Natural killer cell treated with Interleukin-12 subunit alpha and Interleukin-12 subunit beta and Interleukin-15 and Interleukin-18, amount 100 ng/mL, for 72 hours (primary cell): Measurements from ENCODE around the gene BCHE. TPM values are rescaled to one million over a fixed set of nuclear protein-coding genes. Genes with fewer than 3 reads are reported as not detected.

Experiments
- ATAC-seq, 2 donors: fragments of 150-1000 bp; cut with Tn5 transposase in 1 of 2; sonication (Bioruptor Pico), chemical (Tn5 transposase) in 1 of 2; 2 replicates each; pipeline ENCODE4 v1.10.0; 2021
- DNase-seq: peaks from one replicate; pipeline ENCODE4 v3.0.0; 2022; ENCODE audit warnings: low spot score
- H3K27ac Mint-ChIP-seq, 2 donors: 1 replicate in 1 of 2; 2 replicates in 1 of 2; pipeline ENCODE4 v1.8.0; 2022; ENCODE audit warnings: mixed read lengths in 2 of 2, mild to moderate bottlenecking in 1 of 2, moderate library complexity in 1 of 2
- H3K27me3 Mint-ChIP-seq, 2 donors: 1 replicate in 1 of 2; 2 replicates in 1 of 2; pipeline ENCODE4 v1.8.0; 2022; ENCODE audit warnings: mixed read lengths in 2 of 2
- H3K36me3 Mint-ChIP-seq: one replicate; pipeline ENCODE4 v1.8.0; 2022; ENCODE audit warnings: mixed read lengths
- H3K4me1 Mint-ChIP-seq, 2 donors: 1 replicate in 1 of 2; 2 replicates in 1 of 2; pipeline ENCODE4 v1.8.0; 2022; ENCODE audit warnings: low read depth in 2 of 2, mixed read lengths in 2 of 2, mild to moderate bottlenecking in 1 of 2
- H3K4me3 Mint-ChIP-seq: one replicate; pipeline ENCODE4 v1.8.0; 2022; ENCODE audit warnings: mixed read lengths
- H3K9me3 Mint-ChIP-seq: 2 replicates; pipeline ENCODE4 v1.8.0; 2022; ENCODE audit warnings: mixed read lengths
- total RNA-seq, 2 donors: library from RNA; stranded (reverse); gene quantifications; one replicate each; pipeline ENCODE4 v1.2.3, GENCODE V29; 2022

The BCHE gene
- total RNA-seq, 2 donors from 2014 or later = not detected

GRCh38 chr3:165800970-165801369 is 36.3 kb downstream of the BCHE start:
- peaks cover 8% of the 10 kb centered on the region for H3K9me3 Mint-ChIP-seq
- no peak for ATAC-seq

GRCh38 chr3:165799026-165799425 is 38.2 kb downstream of the BCHE start:
- ATAC-seq (no peak), DNase-seq (no peak)
- H3K9me3 Mint-ChIP-seq = peaks cover 12% of the 10 kb centered on the region
- H3K4me3 Mint-ChIP-seq = no peak overlapping the region
- no peaks in the 10 kb centered on the region for H3K4me1 Mint-ChIP-seq
- H3K27me3 Mint-ChIP-seq = no peaks in the 10 kb centered on the region
- H3K27ac Mint-ChIP-seq = no peak overlapping the region
- no peaks in the 10 kb centered on the region for H3K36me3 Mint-ChIP-seq

More at GRCh38 chr3:165800970-165801369, 36.3 kb downstream of the BCHE start:
- Mint-ChIP-seq H3K4me3 (no peak overlapping the region), H3K27me3 (no peaks in the 10 kb centered on the region), H3K27ac (no peak overlapping the region), H3K4me1 (no peaks in the 10 kb centered on the region), H3K36me3 (no peaks in the 10 kb centered on the region)
- DNase-seq = no peak

- Mint-ChIP-seq H3K27me3 (no peaks in the 10 kb centered on the region), H3K4me1 (no peaks in the 10 kb centered on the region)
Observed at GRCh38 chr3:165797551-165797950, 39.7 kb downstream of the BCHE start.

GRCh38 chr3:165796701-165797100 is 40.5 kb downstream of the BCHE start:
- DNase-seq (no peak), ATAC-seq (no peak)
- H3K27me3 Mint-ChIP-seq = no peaks in the 10 kb centered on the region
- peaks cover 8% of the 10 kb centered on the region for H3K9me3 Mint-ChIP-seq
- no peak overlapping the region for H3K27ac Mint-ChIP-seq
- H3K4me1 Mint-ChIP-seq = no peaks in the 10 kb centered on the region
- H3K4me3 Mint-ChIP-seq = no peak overlapping the region
- H3K36me3 Mint-ChIP-seq = no peaks in the 10 kb centered on the region

More at GRCh38 chr3:165797551-165797950, 39.7 kb downstream of the BCHE start:
- Mint-ChIP-seq H3K27ac (no peak overlapping the region), H3K36me3 (no peaks in the 10 kb centered on the region), H3K4me3 (no peak overlapping the region), H3K9me3 (peaks cover 12% of the 10 kb centered on the region)
- DNase-seq (no peak), ATAC-seq (no peak)

GRCh38 chr3:165788531-165788930 is 48.7 kb downstream of the BCHE start:
- Mint-ChIP-seq H3K27me3 (no peaks in the 10 kb centered on the region), H3K4me3 (no peak overlapping the region), H3K27ac (no peak overlapping the region), H3K36me3 (peaks cover 9% of the 10 kb centered on the region), H3K9me3 (peaks cover 10% of the 10 kb centered on the region), H3K4me1 (no peaks in the 10 kb centered on the region)
- DNase-seq (no peak), ATAC-seq (no peak)

GRCh38 chr3:165786013-165786412 is 51.2 kb downstream of the BCHE start:
- H3K4me1 Mint-ChIP-seq = no peaks in the 10 kb centered on the region
- no peak overlapping the region for H3K27ac Mint-ChIP-seq
- no peak for DNase-seq
- H3K27me3 Mint-ChIP-seq = no peaks in the 10 kb centered on the region
- H3K9me3 Mint-ChIP-seq = peaks cover 6% of the 10 kb centered on the region
- H3K36me3 Mint-ChIP-seq = peaks cover 4% of the 10 kb centered on the region
- H3K4me3 Mint-ChIP-seq = no peak overlapping the region
- ATAC-seq = no peak

GRCh38 chr3:165784337-165784736 is 52.9 kb downstream of the BCHE start:
- ATAC-seq = no peak
- no peaks in the 10 kb centered on the region for H3K36me3 Mint-ChIP-seq
- no peak overlapping the region for H3K27ac Mint-ChIP-seq
- H3K4me3 Mint-ChIP-seq = no peak overlapping the region
- no peaks in the 10 kb centered on the region for H3K9me3 Mint-ChIP-seq
- no peak for DNase-seq
- no peaks in the 10 kb centered on the region for H3K4me1 Mint-ChIP-seq
- no peaks in the 10 kb centered on the region for H3K27me3 Mint-ChIP-seq

GRCh38 chr3:165783383-165783782 is 53.8 kb downstream of the BCHE start:
- DNase-seq (no peak), ATAC-seq (no peak)
- Mint-ChIP-seq H3K27ac (no peak overlapping the region), H3K36me3 (no peaks in the 10 kb centered on the region), H3K4me3 (no peak overlapping the region), H3K9me3 (no peaks in the 10 kb centered on the region), H3K27me3 (no peaks in the 10 kb centered on the region), H3K4me1 (no peaks in the 10 kb centered on the region)

GRCh38 chr3:165778891-165779290 is 58.3 kb downstream of the BCHE start:
- Mint-ChIP-seq H3K36me3 (no peaks in the 10 kb centered on the region), H3K27ac (no peak overlapping the region), H3K4me1 (no peaks in the 10 kb centered on the region), H3K9me3 (no peaks in the 10 kb centered on the region), H3K27me3 (no peaks in the 10 kb centered on the region), H3K4me3 (no peak overlapping the region)
- ATAC-seq (no peak), DNase-seq (no peak)

- no peaks in the 10 kb centered on the region for H3K36me3 Mint-ChIP-seq
- no peak overlapping the region for H3K4me3 Mint-ChIP-seq
- ATAC-seq (no peak), DNase-seq (no peak)
- H3K9me3 Mint-ChIP-seq = no peaks in the 10 kb centered on the region
- no peak overlapping the region for H3K27ac Mint-ChIP-seq
- no peaks in the 10 kb centered on the region for H3K27me3 Mint-ChIP-seq
- no peaks in the 10 kb centered on the region for H3K4me1 Mint-ChIP-seq
Observed at GRCh38 chr3:165778456-165778855, 58.8 kb downstream of the BCHE start.

GRCh38 chr3:165775824-165776223 is 61.4 kb downstream of the BCHE start:
- DNase-seq (no peak), ATAC-seq (no peak)
- no peak overlapping the region for H3K27ac Mint-ChIP-seq

GRCh38 chr3:165770781-165771180 is 66.4 kb downstream of the BCHE start:
- no peaks in the 10 kb centered on the region for H3K4me1 Mint-ChIP-seq
- H3K4me3 Mint-ChIP-seq = no peak overlapping the region
- ATAC-seq = no peak
- DNase-seq = no peak
- no peaks in the 10 kb centered on the region for H3K27me3 Mint-ChIP-seq
- H3K9me3 Mint-ChIP-seq = peaks cover 19% of the 10 kb centered on the region
- H3K36me3 Mint-ChIP-seq = peaks cover 5% of the 10 kb centered on the region
- H3K27ac Mint-ChIP-seq = no peak overlapping the region

More at GRCh38 chr3:165775824-165776223, 61.4 kb downstream of the BCHE start:
- Mint-ChIP-seq H3K9me3 (no peaks in the 10 kb centered on the region), H3K36me3 (no peaks in the 10 kb centered on the region), H3K4me1 (no peaks in the 10 kb centered on the region), H3K27me3 (no peaks in the 10 kb centered on the region), H3K4me3 (no peak overlapping the region)

GRCh38 chr3:165768680-165769079 is 68.5 kb downstream of the BCHE start:
- no peaks in the 10 kb centered on the region for H3K4me1 Mint-ChIP-seq
- ATAC-seq = no peak
- H3K9me3 Mint-ChIP-seq = peaks cover 33% of the 10 kb centered on the region
- DNase-seq = no peak
- no peaks in the 10 kb centered on the region for H3K27me3 Mint-ChIP-seq
- peaks cover 5% of the 10 kb centered on the region for H3K36me3 Mint-ChIP-seq
- no peak overlapping the region for H3K27ac Mint-ChIP-seq
- H3K4me3 Mint-ChIP-seq = no peak overlapping the region

- ATAC-seq = no peak
- H3K4me1 Mint-ChIP-seq = no peaks in the 10 kb centered on the region
- no peak for DNase-seq
Observed at GRCh38 chr3:165759041-165759440, 78.2 kb downstream of the BCHE start.

GRCh38 chr3:165755571-165755970 is 81.7 kb downstream of the BCHE start:
- Mint-ChIP-seq H3K36me3 (no peaks in the 10 kb centered on the region), H3K27me3 (no peaks in the 10 kb centered on the region), H3K27ac (no peak overlapping the region), H3K4me3 (no peak overlapping the region), H3K4me1 (no peaks in the 10 kb centered on the region), H3K9me3 (peaks cover 5% of the 10 kb centered on the region)
- DNase-seq (no peak), ATAC-seq (no peak)

More at GRCh38 chr3:165759041-165759440, 78.2 kb downstream of the BCHE start:
- Mint-ChIP-seq H3K9me3 (peaks cover 8% of the 10 kb centered on the region), H3K36me3 (no peaks in the 10 kb centered on the region), H3K4me3 (no peak overlapping the region), H3K27me3 (no peaks in the 10 kb centered on the region), H3K27ac (no peak overlapping the region)
